Right atrium auricular region (tissue), 2 donors: ENCODE results near the gene C19orf47. TPM values are rescaled to one million over a fixed set of nuclear protein-coding genes. Genes with fewer than 3 reads are reported as not detected.

Experiments
- DNase-seq: peaks from one replicate; pipeline ENCODE4 v3.0.0-alpha.2; 2019; ENCODE audit warnings: low spot score
- H3K27ac ChIP-seq, 2 donors: fragments of 200-600 bp; sonication (generic); 1 replicate in 1 of 2; 2 replicates in 1 of 2; pipeline ENCODE4 v1.5.1; 2016 to 2019
- H3K27me3 ChIP-seq, 2 donors: fragments of 200-600 bp; sonication (generic); one replicate each; pipeline versions ENCODE4 v1.5.1 to v1.6.0; 2017 to 2019
- H3K36me3 ChIP-seq: fragments of 200-600 bp; sonication (generic); one replicate; pipeline ENCODE4 v1.5.1; 2016
- H3K4me1 ChIP-seq, 2 donors: fragments of 200-600 bp; sonication (generic); one replicate each; pipeline versions ENCODE4 v1.5.1 to v1.6.0; 2017 to 2019
- H3K4me3 ChIP-seq, 2 donors: fragments of 200-600 bp; sonication (generic); 1 replicate in 1 of 2; 2 replicates in 1 of 2; pipeline ENCODE4 v1.5.1; 2017 to 2019; ENCODE audit warnings: mild to moderate bottlenecking in 1 of 2, moderate library complexity in 1 of 2
- H3K9me3 ChIP-seq, 2 donors: fragments of 200-600 bp; sonication (generic); one replicate each; pipeline ENCODE4 v1.5.1; 2019
- total RNA-seq, 2 donors: library from RNA; depleted of rRNA; stranded (reverse); fragments of >200 nt; gene quantifications; one replicate each; pipeline ENCODE4 v1.1.0, GENCODE V29; 2016
- TF ChIP-seq, protein P1 (sequence below), 2 donors: fragments of 200-600 bp; sonication (generic); IDR thresholded peaks; one replicate each; pipeline ENCODE4 v1.5.1; 2019; ENCODE audit warnings: antibody characterized with exemption in 2 of 2

C19orf47 gene
- total RNA-seq, 2 donors from 2014 or later: 58.2 to 88.2 TPM

DNA sequence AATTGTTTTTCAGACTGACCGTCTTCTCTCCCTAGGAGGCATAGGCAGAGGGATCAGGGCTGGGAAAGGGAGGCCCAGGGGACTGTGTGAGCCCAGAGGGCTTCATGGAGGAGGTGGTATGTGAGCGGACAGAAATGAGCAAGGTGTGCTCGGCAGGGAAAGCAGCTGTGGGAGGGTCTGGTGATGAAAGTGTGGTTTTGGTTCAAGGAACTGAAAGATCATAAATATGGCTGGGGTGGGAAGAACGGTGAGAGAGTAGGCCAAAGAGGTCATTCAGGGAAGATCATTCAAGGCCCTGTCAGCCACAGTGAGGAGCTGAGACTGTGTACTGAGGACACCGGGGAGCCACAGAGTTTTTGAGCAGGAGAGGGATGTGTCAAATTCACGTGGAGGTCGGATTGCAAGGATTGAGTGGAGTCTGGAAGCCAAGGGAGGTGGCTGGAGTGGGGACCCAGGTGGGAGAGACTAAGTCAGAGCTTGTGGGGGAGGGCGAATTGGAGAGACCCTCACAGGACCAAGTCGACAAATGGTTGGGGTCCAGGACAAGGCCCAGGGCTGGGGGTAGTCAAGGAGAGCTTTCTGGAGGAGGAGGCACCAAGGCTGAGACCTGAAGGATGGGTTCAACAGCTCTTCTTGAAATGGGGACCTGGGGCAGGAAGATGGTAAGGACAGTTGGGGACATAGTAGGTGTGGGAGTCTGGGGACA lies 7.9 kb upstream of the C19orf47 start:
- Histone ChIP-seq H3K4me3 (no peak overlapping the region), H3K27me3 (no peaks in the 10 kb centered on the region), H3K36me3 (no peaks in the 10 kb centered on the region), H3K4me1 (no peaks in the 10 kb centered on the region), H3K27ac (no peak overlapping the region), H3K9me3 (no peaks in the 10 kb centered on the region)
- TF ChIP-seq, protein P1, sequence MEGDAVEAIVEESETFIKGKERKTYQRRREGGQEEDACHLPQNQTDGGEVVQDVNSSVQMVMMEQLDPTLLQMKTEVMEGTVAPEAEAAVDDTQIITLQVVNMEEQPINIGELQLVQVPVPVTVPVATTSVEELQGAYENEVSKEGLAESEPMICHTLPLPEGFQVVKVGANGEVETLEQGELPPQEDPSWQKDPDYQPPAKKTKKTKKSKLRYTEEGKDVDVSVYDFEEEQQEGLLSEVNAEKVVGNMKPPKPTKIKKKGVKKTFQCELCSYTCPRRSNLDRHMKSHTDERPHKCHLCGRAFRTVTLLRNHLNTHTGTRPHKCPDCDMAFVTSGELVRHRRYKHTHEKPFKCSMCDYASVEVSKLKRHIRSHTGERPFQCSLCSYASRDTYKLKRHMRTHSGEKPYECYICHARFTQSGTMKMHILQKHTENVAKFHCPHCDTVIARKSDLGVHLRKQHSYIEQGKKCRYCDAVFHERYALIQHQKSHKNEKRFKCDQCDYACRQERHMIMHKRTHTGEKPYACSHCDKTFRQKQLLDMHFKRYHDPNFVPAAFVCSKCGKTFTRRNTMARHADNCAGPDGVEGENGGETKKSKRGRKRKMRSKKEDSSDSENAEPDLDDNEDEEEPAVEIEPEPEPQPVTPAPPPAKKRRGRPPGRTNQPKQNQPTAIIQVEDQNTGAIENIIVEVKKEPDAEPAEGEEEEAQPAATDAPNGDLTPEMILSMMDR (IDR thresholded peaks at IDR 0.05): no peak
- no peak for DNase-seq

DNA sequence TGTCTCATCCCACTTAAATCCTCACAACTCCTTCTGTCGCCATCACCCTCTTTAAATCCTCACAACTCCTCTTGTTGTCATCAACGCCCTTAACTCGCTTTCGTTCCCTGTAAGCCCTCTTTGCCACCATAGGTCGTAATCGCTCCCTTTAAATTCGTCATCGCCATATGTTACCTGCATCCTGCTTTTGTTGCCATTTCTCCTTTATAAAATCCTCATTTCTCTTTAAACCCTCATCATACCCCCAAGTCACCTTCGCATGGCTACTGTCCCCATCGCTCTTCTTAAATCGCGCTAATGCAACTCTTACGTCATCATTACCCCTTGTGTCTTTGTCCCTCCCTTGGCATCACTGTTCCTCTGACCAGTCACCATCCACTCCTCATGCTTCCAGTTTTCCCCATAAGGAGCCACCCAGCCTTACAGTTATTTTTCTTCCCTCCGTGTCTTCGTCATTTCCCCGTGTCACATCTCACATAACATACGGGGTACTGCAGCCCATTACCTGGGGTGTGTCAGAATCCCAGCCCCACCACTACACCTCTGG lies 837 bp upstream of the C19orf47 start:
- Histone ChIP-seq H3K27me3 (no peaks in the 10 kb centered on the region), H3K36me3 (no peaks in the 10 kb centered on the region), H3K4me1 (peaks cover 0 to 20% of the 10 kb centered on the region in 2 donors), H3K9me3 (no peaks in the 10 kb centered on the region), H3K27ac (peak overlapping the region; percentile 87 to 90), H3K4me3 (peak overlapping the region; percentile 78 to 88)
- TF ChIP-seq, protein P1 (IDR thresholded peaks at IDR 0.05): no peak
- peak; percentile 61 for DNase-seq

DNA sequence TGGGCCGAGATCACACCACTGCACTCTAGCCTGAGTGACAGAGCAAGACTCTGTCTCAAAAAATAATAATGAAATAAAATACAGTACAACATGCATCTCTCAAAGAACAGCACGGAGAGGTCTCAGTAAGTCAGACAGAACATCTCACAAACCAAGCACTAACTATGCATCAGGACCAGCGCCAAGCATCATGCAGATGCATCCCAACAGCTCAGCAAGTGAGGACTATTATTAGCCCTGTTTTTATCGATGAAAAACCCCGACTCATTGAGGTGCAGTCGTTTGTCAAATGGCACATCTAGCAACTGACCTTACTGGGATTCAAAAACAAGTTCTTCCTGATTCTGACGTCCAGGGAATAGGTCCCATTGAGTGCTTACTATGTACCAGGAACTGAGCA lies 3.8 kb downstream of the C19orf47 start:
- Histone ChIP-seq H3K27me3 (no peaks in the 10 kb centered on the region), H3K4me1 (peaks cover 0 to 33% of the 10 kb centered on the region in 2 donors), H3K36me3 (peaks cover 3% of the 10 kb centered on the region), H3K9me3 (no peaks in the 10 kb centered on the region), H3K27ac (peak overlapping the region; percentile 84 to 92), H3K4me3 (no peak overlapping the region)
- TF ChIP-seq, protein P1 (IDR thresholded peaks at IDR 0.05): no peak
- no peak for DNase-seq

GRCh38 chr19:40342644-40343311 lies 5.4 kb downstream of the C19orf47 start:
- Histone ChIP-seq H3K4me1 (peaks cover 0 to 27% of the 10 kb centered on the region in 2 donors), H3K4me3 (no peak overlapping the region), H3K9me3 (no peaks in the 10 kb centered on the region), H3K27ac (peak overlapping the region; percentile 84 to 92), H3K36me3 (peaks cover 11% of the 10 kb centered on the region), H3K27me3 (no peaks in the 10 kb centered on the region)
- no peak for DNase-seq
- TF ChIP-seq, protein P1 (IDR thresholded peaks at IDR 0.05): no peak

- H3K4me3 ChIP-seq: peak overlapping the region; percentile 9 to 19
- H3K9me3 ChIP-seq: no peaks in the 10 kb centered on the region
- TF ChIP-seq, protein P1 (IDR thresholded peaks at IDR 0.05): no peak
- peaks cover 0 to 19% of the 10 kb centered on the region in 2 donors for H3K4me1 ChIP-seq
- no peaks in the 10 kb centered on the region for H3K27me3 ChIP-seq
- peaks cover 11% of the 10 kb centered on the region for H3K36me3 ChIP-seq
- peak overlapping the region; percentile 84 to 92 for H3K27ac ChIP-seq
- DNase-seq: peak; percentile 77
Measured at GRCh38 chr19:40341601-40342482, 6.4 kb downstream of the C19orf47 start.
